SK-N-MC (cell line): Measurements from ENCODE around the gene NUDT9.

Experiments
- EZH2 ChIP-seq: fragments of 200-600 bp; sonication (generic); IDR thresholded peaks from one replicate; pipeline ENCODE4 v1.6.1; 2017; ENCODE audit warnings: antibody characterized with exemption
- POLR2AphosphoS5 ChIP-seq: IDR thresholded peaks from 2 replicates; pipeline ENCODE4 v1.6.1; 2012; ENCODE audit warnings: mild to moderate bottlenecking, low read depth, low read length, borderline replicate concordance

GRCh38 chr4:87409420-87409939 is 12.9 kb upstream of the NUDT9 start:
- no peak for TF ChIP-seq EZH2
- TF ChIP-seq POLR2AphosphoS5 = no peak
